ENCODE data around the gene KCNE5.

- no peak for TF ChIP-seq YY1 (IDR thresholded peaks at IDR 0.05; ENCODE audit: insufficient read depth, insufficient read length)
- TF ChIP-seq SUZ12 (IDR thresholded peaks at IDR 0.05; ENCODE audit: extremely low read depth, insufficient read depth, insufficient read length) = no peak
Measured at GRCh38 chrX:109585488-109585887, 39.5 kb downstream of the KCNE5 start.

Data from NT2/D1 (cell line).